NB4 (cell line): ENCODE data around the gene FGF12.

Experiments
- CTCF ChIP-seq: IDR thresholded peaks from one replicate; pipeline ENCODE4 v1.5.1; 2012; ENCODE audit warnings: low read depth, low read length
- POLR2A ChIP-seq: IDR thresholded peaks from 2 replicates; pipeline ENCODE4 v1.6.1; 2011; ENCODE audit warnings: mild to moderate bottlenecking; ENCODE audit not compliant: insufficient read length; ENCODE audit errors: extremely low read depth
- TF ChIP-seq, protein P1 (sequence below): IDR thresholded peaks from 2 replicates; pipeline ENCODE4 v1.6.1; 2011; ENCODE audit warnings: low read depth, low read length

DNA sequence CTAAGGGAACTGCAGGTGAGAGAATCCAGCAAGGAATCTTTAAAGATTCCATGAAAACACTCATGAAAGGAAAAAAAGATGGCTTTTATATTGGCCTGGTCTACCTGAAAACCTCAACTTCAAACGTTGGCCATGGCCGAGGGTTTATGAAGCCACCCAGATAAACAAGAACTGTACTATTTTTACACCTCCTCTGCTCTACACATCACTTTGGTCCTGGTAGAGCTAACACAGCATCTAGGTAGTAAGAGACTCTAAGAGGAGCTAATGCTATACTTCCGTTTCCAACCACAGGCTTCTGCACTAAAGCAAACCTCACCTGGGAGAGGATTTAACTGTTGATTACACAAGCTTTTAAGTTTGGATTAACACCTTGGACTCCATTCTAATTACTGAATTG is 466.2 kb downstream of the FGF12 start:
- TF ChIP-seq, protein P1, sequence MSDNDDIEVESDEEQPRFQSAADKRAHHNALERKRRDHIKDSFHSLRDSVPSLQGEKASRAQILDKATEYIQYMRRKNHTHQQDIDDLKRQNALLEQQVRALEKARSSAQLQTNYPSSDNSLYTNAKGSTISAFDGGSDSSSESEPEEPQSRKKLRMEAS: no peak
- TF ChIP-seq POLR2A: no peak
- TF ChIP-seq CTCF: no peak
